SK-N-SH treated with all-trans-retinoic acid at 6 μM for 48 hours (cell line): ENCODE data around the gene TLCD3A.

ENCODE experiments used
- ATAC-seq: fragments of 200-7000 bp; cut with Tn5 transposase; 3 replicates; pipeline ENCODE4 v1.9.1; 2020; ENCODE audit warnings: mild to moderate bottlenecking, moderate library complexity
- ARNTL ChIP-seq: fragments of 450-650 bp; formaldehyde crosslinking; IDR thresholded peaks from 2 replicates; pipeline ENCODE4 v1.5.0; 2020; ENCODE audit warnings: low read depth, mild to moderate bottlenecking, moderate library complexity, borderline replicate concordance
- CREB5 ChIP-seq: fragments of 250-450 bp; sonication (Bioruptor Pico); IDR thresholded peaks from 2 replicates; pipeline ENCODE4 v1.5.1; 2020; ENCODE audit warnings: low read depth, mild to moderate bottlenecking, moderate library complexity
- ESRRG ChIP-seq: fragments of 250-450 bp; sonication (Bioruptor Pico); IDR thresholded peaks from 2 replicates; pipeline ENCODE4 v1.6.1; 2021; ENCODE audit warnings: mild to moderate bottlenecking
- GLIS3 ChIP-seq: fragments of 250-450 bp; sonication (Bioruptor Pico); IDR thresholded peaks from 2 replicates; pipeline ENCODE4 v1.5.0; 2020; ENCODE audit warnings: mild to moderate bottlenecking, moderate library complexity
- ISL1 ChIP-seq: fragments of 250-450 bp; sonication (Bioruptor Pico); IDR thresholded peaks from 2 replicates; pipeline ENCODE4 v2.1.2; 2022; ENCODE audit warnings: mild to moderate bottlenecking, moderate library complexity
- OSR1 ChIP-seq: fragments of 250-450 bp; sonication (Bioruptor Pico); IDR thresholded peaks from 2 replicates; pipeline ENCODE4 v1.8.0; 2022; ENCODE audit warnings: moderate library complexity, mild to moderate bottlenecking, inconsistent platforms
- PATZ1 ChIP-seq: fragments of 250-450 bp; sonication (Bioruptor Pico); IDR thresholded peaks from 2 replicates; pipeline ENCODE4 v1.8.0; 2020; ENCODE audit warnings: mild to moderate bottlenecking, moderate library complexity, borderline replicate concordance
- POU6F1 ChIP-seq: fragments of 250-450 bp; sonication (Bioruptor Pico); IDR thresholded peaks from 2 replicates; pipeline ENCODE4 v1.8.0; 2021; ENCODE audit warnings: low read depth, mild to moderate bottlenecking, moderate library complexity, borderline replicate concordance
- PPARA ChIP-seq: fragments of 250-450 bp; sonication (Bioruptor Pico); IDR thresholded peaks from 2 replicates; pipeline ENCODE4 v1.5.0; 2020; ENCODE audit warnings: mild to moderate bottlenecking, borderline replicate concordance
- RARB ChIP-seq: fragments of 250-450 bp; sonication (Bioruptor Pico); IDR thresholded peaks from 2 replicates; pipeline ENCODE4 v1.8.0; 2021; ENCODE audit warnings: mild to moderate bottlenecking, moderate library complexity
- SNAI2 ChIP-seq: fragments of 250-450 bp; sonication (Bioruptor Pico); IDR thresholded peaks from 2 replicates; pipeline ENCODE4 v1.5.0; 2020; ENCODE audit warnings: mild to moderate bottlenecking, moderate library complexity
- TCF4 ChIP-seq: fragments of 250-450 bp; sonication (Bioruptor Pico); IDR thresholded peaks from 2 replicates; pipeline ENCODE4 v1.8.0; 2021; ENCODE audit warnings: mild to moderate bottlenecking, moderate library complexity, borderline replicate concordance
- TOX ChIP-seq: fragments of 250-450 bp; sonication (Bioruptor Pico); IDR thresholded peaks from 2 replicates; pipeline ENCODE4 v1.8.0; 2021; ENCODE audit warnings: mild to moderate bottlenecking, moderate library complexity, borderline replicate concordance
- ZC3H10 ChIP-seq: fragments of 250-450 bp; sonication (Bioruptor Pico); IDR thresholded peaks from 2 replicates; pipeline ENCODE4 v1.5.1; 2021; ENCODE audit warnings: mild to moderate bottlenecking, moderate library complexity
- ZFP3 ChIP-seq: fragments of 250-450 bp; sonication (Bioruptor Pico); IDR thresholded peaks from 2 replicates; pipeline ENCODE4 v1.5.0; 2020; ENCODE audit warnings: mild to moderate bottlenecking, moderate library complexity
- ZFP30 ChIP-seq: fragments of 450-650 bp; formaldehyde crosslinking; IDR thresholded peaks from 2 replicates; pipeline ENCODE4 v1.5.0; 2022; ENCODE audit warnings: mild to moderate bottlenecking, moderate library complexity
- ZNF565 ChIP-seq: fragments of 450-650 bp; formaldehyde crosslinking; conservative IDR thresholded peaks from 2 replicates; pipeline ENCODE4 v1.5.0; 2020; ENCODE audit warnings: low read depth, mild to moderate bottlenecking, moderate library complexity
- ZNF70 ChIP-seq: fragments of 450-650 bp; formaldehyde crosslinking; IDR thresholded peaks from 2 replicates; pipeline ENCODE4 v1.5.0; 2020; ENCODE audit warnings: mild to moderate bottlenecking, moderate library complexity
- ZNF8 ChIP-seq: fragments of 450-650 bp; formaldehyde crosslinking; IDR thresholded peaks from 2 replicates; pipeline ENCODE4 v1.5.0; 2020; ENCODE audit warnings: mild to moderate bottlenecking, moderate library complexity

Gene TLCD3A

GRCh38 chr17:744937-745336 is 12.5 kb downstream of the TLCD3A start:
- TF ChIP-seq CREB5 (CRISPR knock-in tag) (no peak), ZNF70 (CRISPR knock-in tag) (no peak), ZNF565 (CRISPR knock-in tag) (no peak), TCF4 (CRISPR knock-in tag) (no peak), ZFP3 (CRISPR knock-in tag) (no peak), ZC3H10 (CRISPR knock-in tag) (no peak), ESRRG (no peak), ZFP30 (CRISPR knock-in tag) (no peak), OSR1 (CRISPR knock-in tag) (no peak), PPARA (CRISPR knock-in tag) (no peak), PATZ1 (CRISPR knock-in tag) (no peak), RARB (no peak), ARNTL (no peak), TOX (CRISPR knock-in tag) (no peak), ISL1 (no peak)
- TF ChIP-seq, all 23 proteins: peak for 0
- no peak for ATAC-seq

GRCh38 chr17:745406-745805 is 13.0 kb downstream of the TLCD3A start:
- ATAC-seq: no peak
- TF ChIP-seq ARNTL (no peak), PATZ1 (CRISPR knock-in tag) (no peak), ZNF565 (CRISPR knock-in tag) (no peak), ZNF8 (CRISPR knock-in tag) (no peak), ESRRG (no peak), ZFP30 (CRISPR knock-in tag) (no peak), SNAI2 (CRISPR knock-in tag) (no peak), TCF4 (CRISPR knock-in tag) (no peak), RARB (no peak), ZNF70 (CRISPR knock-in tag) (no peak), ISL1 (no peak), OSR1 (CRISPR knock-in tag) (no peak), GLIS3 (CRISPR knock-in tag) (no peak), PPARA (CRISPR knock-in tag) (no peak), ZFP3 (CRISPR knock-in tag) (no peak), POU6F1 (CRISPR knock-in tag) (no peak)

- no peak for TF ChIP-seq ZNF70 (CRISPR knock-in tag)
- TF ChIP-seq POU6F1 (CRISPR knock-in tag): no peak
- no peak for TF ChIP-seq SNAI2 (CRISPR knock-in tag)
- TF ChIP-seq ZNF565 (CRISPR knock-in tag): no peak
- no peak for ATAC-seq
Measured at GRCh38 chr17:746181-746580, 13.8 kb downstream of the TLCD3A start.
